ENCODE results near the gene MAP2.

MAP2 gene

GRCh38 chr2:209424781-209425470 is 1.1 kb downstream of the MAP2 start:
- DNase-seq = peak; percentile 35

- peak; percentile 36 for DNase-seq
Measured at GRCh38 chr2:209425471-209426071, 1.7 kb downstream of the MAP2 start.

- DNase-seq = peak; percentile 71
Measured at GRCh38 chr2:209426432-209426831, 2.6 kb downstream of the MAP2 start.

- DNase-seq = no peak
Measured at GRCh38 chr2:209431701-209432100, 7.9 kb downstream of the MAP2 start.

GRCh38 chr2:209441541-209441940 is 17.7 kb downstream of the MAP2 start:
- no peak for DNase-seq

GRCh38 chr2:209442939-209443338 is 19.1 kb downstream of the MAP2 start:
- no peak for DNase-seq

- DNase-seq = no peak
Measured at GRCh38 chr2:209445485-209445884, 21.6 kb downstream of the MAP2 start.

- no peak for DNase-seq
Measured at GRCh38 chr2:209451209-209451834, 27.5 kb downstream of the MAP2 start.

- DNase-seq = no peak
Measured at GRCh38 chr2:209456489-209456888, 32.6 kb downstream of the MAP2 start.

- peak; percentile 48 for DNase-seq
Measured at GRCh38 chr2:209458008-209458979, 34.4 kb downstream of the MAP2 start.

- DNase-seq = no peak
Measured at GRCh38 chr2:209459359-209459758, 35.5 kb downstream of the MAP2 start.

GRCh38 chr2:209460151-209460761 is 36.4 kb downstream of the MAP2 start:
- DNase-seq = no peak

GRCh38 chr2:209463226-209463625 is 39.4 kb downstream of the MAP2 start:
- no peak for DNase-seq

GRCh38 chr2:209463835-209464234 is 40.0 kb downstream of the MAP2 start:
- DNase-seq = no peak

GRCh38 chr2:209468846-209469245 is 45.0 kb downstream of the MAP2 start:
- DNase-seq = no peak

- DNase-seq = no peak
Measured at GRCh38 chr2:209469481-209469880, 45.6 kb downstream of the MAP2 start.

- DNase-seq = no peak
Measured at GRCh38 chr2:209470466-209470865, 46.6 kb downstream of the MAP2 start.

GRCh38 chr2:209471037-209471436 is 47.2 kb downstream of the MAP2 start:
- no peak for DNase-seq

GRCh38 chr2:209472112-209472832 is 48.4 kb downstream of the MAP2 start:
- DNase-seq = peak; percentile 68

- DNase-seq = no peak
Measured at GRCh38 chr2:209472871-209473270, 49.0 kb downstream of the MAP2 start.

- DNase-seq = no peak
Measured at GRCh38 chr2:209473930-209474419, 50.1 kb downstream of the MAP2 start.

- DNase-seq = no peak
Measured at GRCh38 chr2:209474960-209475359, 51.1 kb downstream of the MAP2 start.

Measured in NCI-H1092 treated with DMSO at 0.1 percent for 48 hours (cell line).